ENCODE results near the gene KLHL6.
A peak's percentile ranks its signal among the peaks of the same experiment; 100 is the strongest.

Gene KLHL6

DNA sequence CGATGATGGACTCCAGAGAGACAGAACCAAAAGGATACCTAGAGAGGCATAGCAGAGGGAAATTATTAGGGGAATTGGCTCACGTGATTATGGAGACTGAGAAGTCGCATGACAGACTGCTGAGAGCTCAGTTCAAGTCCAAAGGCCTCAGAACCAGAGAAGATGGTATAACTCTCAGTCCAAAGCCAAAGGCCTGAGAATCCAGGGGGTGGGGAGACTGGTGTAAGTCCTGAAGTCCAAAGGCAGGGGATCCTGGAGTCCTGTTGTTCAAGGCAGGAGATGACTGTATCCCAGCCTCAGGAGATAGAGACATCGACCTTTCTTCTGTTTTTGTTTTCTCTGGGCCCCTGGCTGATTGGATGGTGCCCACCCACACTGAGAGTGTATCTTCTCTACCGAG, 1.2 kb upstream of the KLHL6 start:
- peak overlapping the region; percentile 99 for H3K27ac Mint-ChIP-seq (ENCODE audit: low read depth)
- H3K4me3 Mint-ChIP-seq = no peak overlapping the region
- DNase-seq (ENCODE audit: low spot score in 2 of 2) (no peak), ATAC-seq (replicated peaks; ENCODE audit: extremely low read depth, poor library complexity, severe bottlenecking) (no peak)
- peaks cover 40% of the 10 kb centered on the region for H3K4me1 Mint-ChIP-seq
- no peaks in the 10 kb centered on the region for H3K27me3 Mint-ChIP-seq
- peaks cover 17% of the 10 kb centered on the region for H3K36me3 Mint-ChIP-seq (ENCODE audit: insufficient read depth)
- no peaks in the 10 kb centered on the region for H3K9me3 Mint-ChIP-seq

GRCh38 chr3:183554377-183554776, 1.1 kb downstream of the KLHL6 start:
- no peak for DNase-seq (ENCODE audit: low spot score in 2 of 2)
- Mint-ChIP-seq H3K36me3 (ENCODE audit: insufficient read depth) (peaks cover 21% of the 10 kb centered on the region), H3K4me3 (peak overlapping the region; percentile 94), H3K9me3 (no peaks in the 10 kb centered on the region), H3K4me1 (peaks cover 56% of the 10 kb centered on the region), H3K27ac (ENCODE audit: low read depth) (peak overlapping the region; percentile 99), H3K27me3 (no peaks in the 10 kb centered on the region)
- no peak for ATAC-seq (replicated peaks; ENCODE audit: extremely low read depth, poor library complexity, severe bottlenecking)

DNA sequence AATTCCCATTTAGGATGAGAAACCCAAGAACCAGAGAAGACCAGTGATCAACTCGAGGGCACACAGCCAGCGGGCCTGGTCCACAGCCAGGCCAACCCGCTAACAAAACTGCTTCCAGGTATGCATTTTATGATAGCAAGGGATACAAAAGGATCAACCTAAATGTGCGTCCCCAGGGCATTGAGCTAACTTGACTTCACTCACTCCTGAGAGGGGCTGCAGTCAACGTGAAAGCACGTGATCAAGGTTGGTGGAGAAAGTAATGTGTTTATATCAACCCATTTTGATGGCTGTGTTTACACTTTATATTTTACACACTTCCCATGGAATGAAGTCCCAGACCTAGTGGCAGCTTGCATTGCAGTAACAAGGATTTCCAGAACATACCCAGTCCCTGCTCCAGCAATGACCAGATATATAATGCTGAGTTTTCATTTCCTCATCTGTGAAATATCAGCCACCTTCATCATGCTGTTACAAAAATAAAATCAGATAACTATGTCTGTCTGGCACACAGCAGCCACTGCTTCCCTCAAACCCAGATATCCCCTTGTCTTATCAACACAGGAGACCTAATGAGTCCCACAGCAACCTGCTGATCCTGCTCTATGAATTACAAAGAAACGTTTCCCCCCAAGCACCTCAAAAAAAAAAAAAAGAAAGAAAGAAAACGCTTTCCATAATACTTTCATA, 2.0 kb downstream of the KLHL6 start:
- Mint-ChIP-seq H3K9me3 (no peaks in the 10 kb centered on the region), H3K27me3 (no peaks in the 10 kb centered on the region), H3K4me1 (peaks cover 56% of the 10 kb centered on the region), H3K4me3 (peak overlapping the region; percentile 94), H3K36me3 (ENCODE audit: insufficient read depth) (peaks cover 21% of the 10 kb centered on the region), H3K27ac (ENCODE audit: low read depth) (peak overlapping the region; percentile 99)
- no peak for DNase-seq (ENCODE audit: low spot score in 2 of 2)
- ATAC-seq (replicated peaks; ENCODE audit: extremely low read depth, poor library complexity, severe bottlenecking) = no peak

DNA sequence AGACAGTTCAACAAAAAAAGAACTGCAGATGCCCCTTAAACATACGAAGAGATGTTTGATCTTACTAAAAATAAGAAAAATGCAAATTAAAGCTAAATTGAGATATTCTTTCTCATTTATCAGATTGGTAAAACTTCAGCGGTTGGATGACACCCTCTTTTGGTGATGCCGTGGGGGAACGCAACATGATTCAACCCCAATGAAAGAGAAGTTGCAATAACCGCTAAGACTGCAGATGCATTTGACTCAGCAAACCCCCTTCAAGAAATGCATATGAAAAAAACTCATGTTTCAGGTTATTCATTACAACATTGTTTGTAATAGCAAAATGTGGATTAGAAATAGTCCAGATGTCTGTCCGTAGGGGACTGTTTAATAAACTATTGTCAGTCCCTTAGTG, 3.6 kb downstream of the KLHL6 start:
- DNase-seq (ENCODE audit: low spot score in 2 of 2) (no peak), ATAC-seq (replicated peaks; ENCODE audit: extremely low read depth, poor library complexity, severe bottlenecking) (no peak)

GRCh38 chr3:183548262-183548769, 7.2 kb downstream of the KLHL6 start:
- no peak for ATAC-seq (replicated peaks; ENCODE audit: extremely low read depth, poor library complexity, severe bottlenecking)
- H3K4me3 Mint-ChIP-seq = no peak overlapping the region
- peaks cover 28% of the 10 kb centered on the region for H3K4me1 Mint-ChIP-seq
- DNase-seq (ENCODE audit: low spot score in 2 of 2) = no peak
- H3K27me3 Mint-ChIP-seq = no peaks in the 10 kb centered on the region
- no peak overlapping the region for H3K27ac Mint-ChIP-seq (ENCODE audit: low read depth)
- H3K36me3 Mint-ChIP-seq (ENCODE audit: insufficient read depth) = peaks cover 6% of the 10 kb centered on the region
- no peaks in the 10 kb centered on the region for H3K9me3 Mint-ChIP-seq

More for the DNA sequence above, 3.6 kb downstream of the KLHL6 start:
- Mint-ChIP-seq H3K4me1 (peaks cover 56% of the 10 kb centered on the region), H3K9me3 (no peaks in the 10 kb centered on the region), H3K4me3 (peak overlapping the region; percentile 94), H3K27ac (ENCODE audit: low read depth) (no peak overlapping the region), H3K27me3 (no peaks in the 10 kb centered on the region), H3K36me3 (ENCODE audit: insufficient read depth) (peaks cover 18% of the 10 kb centered on the region)

DNA sequence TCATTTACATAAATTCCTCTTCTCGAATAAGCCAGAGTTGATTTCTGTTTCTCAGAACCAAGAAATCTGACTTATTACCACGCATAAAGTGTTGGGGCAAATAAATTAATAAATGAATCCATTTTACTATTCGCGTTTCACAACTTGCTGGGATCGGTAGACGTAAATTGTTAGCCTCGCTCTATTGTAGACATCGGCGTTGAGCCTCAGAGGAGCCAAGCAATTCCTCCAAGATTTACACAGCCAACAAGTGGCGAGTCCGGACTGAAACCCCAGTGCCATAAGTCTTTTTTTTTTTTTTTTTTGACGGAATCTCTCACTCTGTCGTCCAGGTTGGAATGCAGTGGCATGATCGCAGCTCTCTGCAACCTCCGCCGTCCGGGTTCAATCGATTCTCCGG, 8.9 kb downstream of the KLHL6 start:
- Mint-ChIP-seq H3K4me1 (peaks cover 32% of the 10 kb centered on the region), H3K9me3 (no peaks in the 10 kb centered on the region), H3K4me3 (no peak overlapping the region), H3K36me3 (ENCODE audit: insufficient read depth) (peaks cover 6% of the 10 kb centered on the region), H3K27ac (ENCODE audit: low read depth) (no peak overlapping the region), H3K27me3 (no peaks in the 10 kb centered on the region)
- DNase-seq (ENCODE audit: low spot score in 2 of 2) (no peak), ATAC-seq (replicated peaks; ENCODE audit: extremely low read depth, poor library complexity, severe bottlenecking) (no peak)

DNA sequence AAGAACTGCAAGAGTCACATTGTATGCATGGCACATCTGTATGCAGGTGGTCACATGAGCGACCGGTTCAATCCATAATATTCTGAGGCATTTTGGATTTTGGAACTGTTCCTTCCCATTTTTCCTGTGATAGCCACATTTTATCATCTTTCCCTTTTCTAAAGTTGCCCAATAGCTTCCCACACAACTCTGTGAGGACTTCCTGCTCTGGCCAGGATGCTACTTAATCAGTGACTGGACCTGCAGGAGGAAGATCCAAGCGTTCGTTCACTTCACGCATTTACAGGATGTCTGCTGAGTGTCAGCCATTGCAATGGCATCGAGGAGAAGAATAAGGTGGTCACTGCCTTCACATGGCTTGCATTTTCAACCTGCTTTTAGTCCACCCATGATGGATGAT, 9.8 kb downstream of the KLHL6 start:
- ATAC-seq (replicated peaks; ENCODE audit: extremely low read depth, poor library complexity, severe bottlenecking) (no peak), DNase-seq (ENCODE audit: low spot score in 2 of 2) (no peak)
- no peaks in the 10 kb centered on the region for H3K27me3 Mint-ChIP-seq
- H3K9me3 Mint-ChIP-seq = no peaks in the 10 kb centered on the region
- H3K27ac Mint-ChIP-seq (ENCODE audit: low read depth) = no peak overlapping the region
- H3K36me3 Mint-ChIP-seq (ENCODE audit: insufficient read depth) = peaks cover 6% of the 10 kb centered on the region
- no peak overlapping the region for H3K4me3 Mint-ChIP-seq
- H3K4me1 Mint-ChIP-seq = peaks cover 33% of the 10 kb centered on the region

DNA sequence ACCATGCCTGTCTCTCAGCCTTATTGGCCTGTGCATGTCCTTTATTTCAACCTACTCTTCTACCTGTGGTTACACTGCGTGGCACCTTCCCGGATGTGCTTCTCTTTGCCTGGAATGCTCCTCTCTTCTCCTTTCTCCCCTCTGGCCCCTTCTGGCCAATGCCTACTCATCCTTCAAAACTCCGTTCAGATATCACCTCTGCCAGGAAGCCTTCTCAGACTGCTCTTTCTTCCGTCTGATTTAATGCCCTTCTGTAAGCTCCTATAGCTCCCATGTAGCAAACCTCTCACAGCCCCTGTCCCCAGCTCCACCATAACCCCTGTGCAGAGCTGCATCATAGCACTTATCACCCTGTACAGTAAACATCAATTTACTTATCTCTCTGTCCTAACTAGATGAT, 13.2 kb downstream of the KLHL6 start:
- Mint-ChIP-seq H3K27me3 (no peaks in the 10 kb centered on the region), H3K4me3 (peak overlapping the region; percentile 4), H3K27ac (ENCODE audit: low read depth) (peak overlapping the region; percentile 3), H3K4me1 (peaks cover 47% of the 10 kb centered on the region), H3K36me3 (ENCODE audit: insufficient read depth) (peaks cover 6% of the 10 kb centered on the region), H3K9me3 (no peaks in the 10 kb centered on the region)
- ATAC-seq (replicated peaks; ENCODE audit: extremely low read depth, poor library complexity, severe bottlenecking) = no peak
- DNase-seq (ENCODE audit: low spot score in 2 of 2) = no peak

- peaks cover 6% of the 10 kb centered on the region for H3K36me3 Mint-ChIP-seq (ENCODE audit: insufficient read depth)
- ATAC-seq (replicated peaks; ENCODE audit: extremely low read depth, poor library complexity, severe bottlenecking) (peak; percentile 41), DNase-seq (ENCODE audit: low spot score in 2 of 2) (no peak)
- peak overlapping the region; percentile 4 for H3K4me3 Mint-ChIP-seq
- no peaks in the 10 kb centered on the region for H3K9me3 Mint-ChIP-seq
- H3K27me3 Mint-ChIP-seq = no peaks in the 10 kb centered on the region
- peak overlapping the region; percentile 3 for H3K27ac Mint-ChIP-seq (ENCODE audit: low read depth)
- peaks cover 47% of the 10 kb centered on the region for H3K4me1 Mint-ChIP-seq
Observed at GRCh38 chr3:183541738-183542137, 13.8 kb downstream of the KLHL6 start.

- H3K36me3 Mint-ChIP-seq (ENCODE audit: insufficient read depth) = peaks cover 6% of the 10 kb centered on the region
- H3K4me1 Mint-ChIP-seq = peaks cover 47% of the 10 kb centered on the region
- DNase-seq (ENCODE audit: low spot score in 2 of 2) = no peak
- no peaks in the 10 kb centered on the region for H3K9me3 Mint-ChIP-seq
- H3K4me3 Mint-ChIP-seq = peak overlapping the region; percentile 29
- ATAC-seq (replicated peaks; ENCODE audit: extremely low read depth, poor library complexity, severe bottlenecking) = no peak
- H3K27me3 Mint-ChIP-seq = no peaks in the 10 kb centered on the region
- H3K27ac Mint-ChIP-seq (ENCODE audit: low read depth) = peak overlapping the region; percentile 3
Observed at GRCh38 chr3:183541235-183541655, 14.3 kb downstream of the KLHL6 start.

DNA sequence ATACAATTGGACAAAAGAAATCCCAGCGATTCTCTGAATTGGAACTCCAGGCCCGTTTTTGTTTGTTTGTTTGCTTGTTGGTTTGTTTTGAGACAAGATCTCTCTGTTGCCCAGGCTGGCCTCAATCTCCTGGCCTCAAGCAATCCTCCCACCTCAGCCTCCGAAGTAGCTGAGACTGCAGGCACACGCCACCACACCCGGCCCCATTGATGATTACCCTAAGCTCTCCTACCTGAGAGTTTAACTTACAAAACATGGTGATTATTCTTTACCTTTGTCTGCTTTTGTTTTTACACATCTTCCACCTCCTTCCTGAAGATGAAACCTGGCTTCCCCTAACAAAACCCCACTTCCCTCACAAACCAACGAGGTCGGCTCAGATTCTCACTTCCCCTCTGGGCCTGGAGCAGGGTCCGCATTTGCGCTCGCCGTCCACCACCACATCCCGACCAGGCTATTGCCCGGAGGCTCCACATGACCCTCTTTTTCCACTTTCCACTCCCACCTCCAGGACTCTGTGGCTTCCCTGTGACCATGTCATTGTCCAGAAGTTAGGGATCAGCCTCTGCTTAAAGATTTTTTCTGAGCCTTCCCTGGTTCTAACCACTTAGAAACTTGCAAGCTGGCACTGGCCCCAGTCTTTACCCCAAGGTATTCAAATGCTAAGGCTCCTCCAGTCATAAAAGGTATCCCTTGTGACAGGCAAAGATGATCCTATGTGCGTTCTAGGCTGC, 14.8 kb downstream of the KLHL6 start:
- H3K9me3 Mint-ChIP-seq = no peaks in the 10 kb centered on the region
- ATAC-seq (replicated peaks; ENCODE audit: extremely low read depth, poor library complexity, severe bottlenecking) (peak; percentile 22), DNase-seq (ENCODE audit: low spot score in 2 of 2) (no peak)
- peaks cover 6% of the 10 kb centered on the region for H3K36me3 Mint-ChIP-seq (ENCODE audit: insufficient read depth)
- no peaks in the 10 kb centered on the region for H3K27me3 Mint-ChIP-seq
- H3K27ac Mint-ChIP-seq (ENCODE audit: low read depth) = peak overlapping the region; percentile 3
- H3K4me1 Mint-ChIP-seq = peaks cover 47% of the 10 kb centered on the region
- H3K4me3 Mint-ChIP-seq = peak overlapping the region; percentile 29

DNA sequence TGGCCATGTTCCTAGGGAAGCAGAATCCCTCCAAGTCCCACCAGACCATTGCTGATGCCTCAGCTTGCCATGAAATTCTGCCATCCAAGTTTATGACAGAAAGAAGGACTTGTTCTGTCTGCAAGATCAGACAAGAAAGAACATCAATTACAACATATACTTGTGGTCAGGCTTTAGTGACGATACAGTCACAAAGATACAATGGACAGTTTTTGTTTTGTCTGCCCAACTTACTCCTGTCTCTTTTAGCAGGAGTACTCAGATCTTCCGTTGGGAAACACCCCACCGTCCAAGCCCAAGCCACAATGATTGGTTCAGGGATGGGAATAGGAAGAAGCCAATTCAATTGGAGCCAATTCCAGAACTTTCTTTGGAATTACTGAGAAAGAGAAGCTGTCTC, 15.7 kb downstream of the KLHL6 start:
- H3K27ac Mint-ChIP-seq (ENCODE audit: low read depth) = no peak overlapping the region
- DNase-seq (ENCODE audit: low spot score in 2 of 2) (no peak), ATAC-seq (replicated peaks; ENCODE audit: extremely low read depth, poor library complexity, severe bottlenecking) (no peak)
- no peaks in the 10 kb centered on the region for H3K9me3 Mint-ChIP-seq
- peaks cover 3% of the 10 kb centered on the region for H3K36me3 Mint-ChIP-seq (ENCODE audit: insufficient read depth)
- H3K4me1 Mint-ChIP-seq = peaks cover 47% of the 10 kb centered on the region
- no peaks in the 10 kb centered on the region for H3K27me3 Mint-ChIP-seq
- H3K4me3 Mint-ChIP-seq = no peak overlapping the region

DNA sequence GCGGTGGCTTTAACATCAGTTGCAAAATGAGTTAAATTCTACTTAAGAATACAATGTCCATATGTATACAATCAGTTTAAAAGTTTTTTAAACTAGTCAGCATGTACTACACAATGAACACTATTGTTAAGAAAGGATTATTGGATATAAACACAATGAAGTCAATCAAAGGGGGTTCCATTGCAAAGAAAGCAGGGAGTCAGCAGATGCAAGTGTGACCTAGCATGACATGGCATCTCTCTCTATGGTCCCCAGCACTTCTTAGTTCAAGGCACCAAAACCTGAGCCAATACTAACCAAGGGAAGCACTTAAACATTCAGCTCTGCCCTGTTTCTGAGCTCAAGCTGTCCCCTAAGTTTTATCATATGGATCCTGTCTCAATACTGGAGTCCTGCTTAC, 17.0 kb downstream of the KLHL6 start:
- no peak for ATAC-seq (replicated peaks; ENCODE audit: extremely low read depth, poor library complexity, severe bottlenecking)
- H3K27ac Mint-ChIP-seq (ENCODE audit: low read depth) = peak overlapping the region; percentile 44

More for the DNA sequence above, 17.0 kb downstream of the KLHL6 start:
- Mint-ChIP-seq H3K4me3 (no peak overlapping the region), H3K36me3 (ENCODE audit: insufficient read depth) (peaks cover 3% of the 10 kb centered on the region), H3K9me3 (no peaks in the 10 kb centered on the region), H3K4me1 (peaks cover 49% of the 10 kb centered on the region), H3K27me3 (no peaks in the 10 kb centered on the region)
- DNase-seq (ENCODE audit: low spot score in 2 of 2) = no peak
